ENCODE measurements around the gene RBM27. TPM values are rescaled to one million over a fixed set of nuclear protein-coding genes. Genes with fewer than 3 reads are reported as not detected.
"Not testable (repeated sequence)": the region's sequence is repeated elsewhere in the genome, so short reads cannot be mapped to it uniquely, and the experiment has no call there.

Gene RBM27
- total RNA-seq, 1 experiment from 2014 or later, result 18.8 TPM

DNA sequence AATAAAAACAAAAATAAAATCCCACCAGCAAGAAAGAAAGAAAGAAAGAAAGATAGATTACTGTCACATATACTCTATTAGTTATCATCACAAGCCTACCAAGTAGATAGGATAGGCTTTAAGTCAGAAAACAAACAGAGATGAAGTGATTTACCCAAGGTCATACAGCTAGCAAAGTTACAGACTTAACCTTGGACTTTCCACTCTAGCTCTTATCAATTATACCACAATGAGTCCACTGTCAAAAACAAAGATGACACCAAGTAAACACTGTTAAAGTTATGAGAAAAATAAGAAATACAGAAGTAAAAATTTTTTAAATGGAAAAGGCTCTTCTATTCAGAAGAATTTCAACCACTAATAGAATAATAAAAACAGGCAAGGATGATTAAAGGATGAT, 34.3 kb upstream of the RBM27 start:
- Histone ChIP-seq H3K27ac (ENCODE audit: low read length) (no peak overlapping the region), H4K20me1 (ENCODE audit: low read length) (no peaks in the 10 kb centered on the region), H3K27me3 (ENCODE audit: low read length) (no peaks in the 10 kb centered on the region), H3K9me3 (ENCODE audit: low read length) (no peaks in the 10 kb centered on the region), H3K4me2 (ENCODE audit: low read length) (no peak overlapping the region), H3K9me2 (replicated peaks; ENCODE audit: low read length) (no peaks in the 10 kb centered on the region), H3F3A (ENCODE audit: low read length, unreplicated experiment) (no peaks in the 10 kb centered on the region), H3K9ac (ENCODE audit: low read length) (no peak overlapping the region), H3K4me1 (ENCODE audit: insufficient read depth, low read length) (no peaks in the 10 kb centered on the region), H2AFZ (ENCODE audit: low read length) (no peak overlapping the region), H3K36me3 (ENCODE audit: low read depth, low read length) (peaks cover 64% of the 10 kb centered on the region), H3K79me2 (ENCODE audit: low read length) (peaks cover 14% of the 10 kb centered on the region; the same call in 1 of the 2 replicates), H3K4me3 (ENCODE audit: low read length) (no peak overlapping the region)
- DNase-seq (no peak), ATAC-seq (no peak)
- intact Hi-C loops (cut with micrococcal nuclease), result loop anchor here (5.0 kb wide), 1 partner anchor 42 kb away; no protein-coding TSS in a partner anchor
- BruUV-seq (replicated peaks), result no TSS peak
- CTCF ChIA-PET, result no interaction called here
- POLR2A ChIA-PET (ENCODE audit: unreplicated experiment), result no interaction called here
- TF ChIP-seq EZH2phosphoT487 (IDR thresholded peaks at IDR 0.05; ENCODE audit: borderline replicate concordance, low read length), result no peak
- TF ChIP-seq EZH2 (IDR thresholded peaks at IDR 0.05; ENCODE audit: low read length, unreplicated experiment), result no peak
- TF ChIP-seq, protein P1, sequence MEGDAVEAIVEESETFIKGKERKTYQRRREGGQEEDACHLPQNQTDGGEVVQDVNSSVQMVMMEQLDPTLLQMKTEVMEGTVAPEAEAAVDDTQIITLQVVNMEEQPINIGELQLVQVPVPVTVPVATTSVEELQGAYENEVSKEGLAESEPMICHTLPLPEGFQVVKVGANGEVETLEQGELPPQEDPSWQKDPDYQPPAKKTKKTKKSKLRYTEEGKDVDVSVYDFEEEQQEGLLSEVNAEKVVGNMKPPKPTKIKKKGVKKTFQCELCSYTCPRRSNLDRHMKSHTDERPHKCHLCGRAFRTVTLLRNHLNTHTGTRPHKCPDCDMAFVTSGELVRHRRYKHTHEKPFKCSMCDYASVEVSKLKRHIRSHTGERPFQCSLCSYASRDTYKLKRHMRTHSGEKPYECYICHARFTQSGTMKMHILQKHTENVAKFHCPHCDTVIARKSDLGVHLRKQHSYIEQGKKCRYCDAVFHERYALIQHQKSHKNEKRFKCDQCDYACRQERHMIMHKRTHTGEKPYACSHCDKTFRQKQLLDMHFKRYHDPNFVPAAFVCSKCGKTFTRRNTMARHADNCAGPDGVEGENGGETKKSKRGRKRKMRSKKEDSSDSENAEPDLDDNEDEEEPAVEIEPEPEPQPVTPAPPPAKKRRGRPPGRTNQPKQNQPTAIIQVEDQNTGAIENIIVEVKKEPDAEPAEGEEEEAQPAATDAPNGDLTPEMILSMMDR (conservative IDR thresholded peaks at IDR 0.05; ENCODE audit: low read depth, low read length), result no peak

DNA sequence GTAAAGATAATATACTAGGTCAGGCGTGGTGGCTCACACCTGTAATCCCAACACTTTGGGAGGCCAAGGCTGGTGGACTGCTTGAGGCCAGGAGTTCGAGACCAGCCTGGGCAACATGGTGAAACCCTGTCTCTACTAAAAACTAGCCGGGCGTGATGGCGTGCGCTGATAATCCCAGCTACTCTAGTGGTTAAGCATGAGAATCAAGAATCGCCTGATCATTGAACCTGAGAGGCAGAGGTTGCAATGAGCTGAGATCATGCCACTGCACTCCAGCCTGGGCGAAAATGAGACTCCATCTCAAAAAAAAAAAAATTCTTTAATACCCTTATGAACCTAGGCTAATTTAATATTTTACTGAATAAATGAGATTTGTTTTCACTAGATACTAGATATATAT, 30.4 kb upstream of the RBM27 start:
- H3K27ac ChIP-seq (ENCODE audit: low read length); H3K9me3 ChIP-seq (ENCODE audit: low read length); H3K9ac ChIP-seq (ENCODE audit: low read length); intact Hi-C loops (cut with micrococcal nuclease); ATAC-seq; H4K20me1 ChIP-seq (ENCODE audit: low read length); H3K4me3 ChIP-seq (ENCODE audit: low read length); H3K4me2 ChIP-seq (ENCODE audit: low read length); POLR2A ChIA-PET (ENCODE audit: unreplicated experiment); CTCF ChIA-PET; H3K27me3 ChIP-seq (ENCODE audit: low read length); H3K4me1 ChIP-seq (ENCODE audit: insufficient read depth, low read length); H3K79me2 ChIP-seq (ENCODE audit: low read length); BruUV-seq (replicated peaks); H2AFZ ChIP-seq (ENCODE audit: low read length); H3F3A ChIP-seq (ENCODE audit: low read length, unreplicated experiment); DNase-seq; H3K9me2 ChIP-seq (replicated peaks; ENCODE audit: low read length): not testable (repeated sequence)
- peaks cover 41% of the 10 kb centered on the region for H3K36me3 ChIP-seq (ENCODE audit: low read depth, low read length)

DNA sequence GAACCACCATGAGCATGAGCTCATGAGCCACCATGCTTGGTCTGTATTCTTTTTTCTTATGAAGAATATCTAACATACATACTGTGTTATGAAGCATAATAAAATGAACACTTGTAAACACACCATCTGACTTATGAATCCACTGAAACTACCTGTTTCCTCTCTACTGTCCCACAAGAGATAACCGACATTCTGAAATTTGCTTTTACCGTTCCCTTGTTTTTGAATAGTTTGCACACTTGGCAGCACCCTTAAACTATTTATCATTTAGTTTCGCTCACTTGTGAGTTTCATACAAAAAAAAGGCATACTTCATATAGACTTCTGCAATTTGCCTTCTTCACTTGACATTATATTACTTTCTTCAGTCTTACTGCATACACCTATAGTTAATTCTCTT, 29.8 kb upstream of the RBM27 start:
- Histone ChIP-seq H3K36me3 (ENCODE audit: low read depth, low read length) (peaks cover 37% of the 10 kb centered on the region), H2AFZ (ENCODE audit: low read length) (no peak overlapping the region), H3K27me3 (ENCODE audit: low read length) (no peaks in the 10 kb centered on the region), H3K9me3 (ENCODE audit: low read length) (no peaks in the 10 kb centered on the region), H3F3A (ENCODE audit: low read length, unreplicated experiment) (no peaks in the 10 kb centered on the region), H4K20me1 (ENCODE audit: low read length) (no peaks in the 10 kb centered on the region), H3K27ac (ENCODE audit: low read length) (no peak overlapping the region), H3K9me2 (replicated peaks; ENCODE audit: low read length) (no peaks in the 10 kb centered on the region), H3K79me2 (ENCODE audit: low read length) (peaks cover 14% of the 10 kb centered on the region), H3K4me2 (ENCODE audit: low read length) (no peak overlapping the region), H3K9ac (ENCODE audit: low read length) (no peak overlapping the region), H3K4me1 (ENCODE audit: insufficient read depth, low read length) (no peaks in the 10 kb centered on the region), H3K4me3 (ENCODE audit: low read length) (no peak overlapping the region)
- no peak for DNase-seq
- no peak for ATAC-seq
- intact Hi-C loops (cut with micrococcal nuclease), result no loop called here
- no TSS peak for BruUV-seq (replicated peaks)
- TF ChIP-seq, protein P1 (conservative IDR thresholded peaks at IDR 0.05; ENCODE audit: low read depth, low read length), result no peak
- TF ChIP-seq EZH2 (IDR thresholded peaks at IDR 0.05; ENCODE audit: low read length, unreplicated experiment) (no peak), EZH2phosphoT487 (IDR thresholded peaks at IDR 0.05; ENCODE audit: borderline replicate concordance, low read length) (no peak)
- ChIA-PET CTCF (no interaction called here), POLR2A (ENCODE audit: unreplicated experiment) (no interaction called here)
